Retina (tissue), 1 donor: ENCODE measurements around the gene SLC45A2.
A peak's percentile ranks its signal among the peaks of the same experiment; 100 is the strongest.

Experiments used
- DNase-seq: peaks from one replicate; pipeline ENCODE4 v3.0.0-alpha.2; 2016

SLC45A2 gene

DNA sequence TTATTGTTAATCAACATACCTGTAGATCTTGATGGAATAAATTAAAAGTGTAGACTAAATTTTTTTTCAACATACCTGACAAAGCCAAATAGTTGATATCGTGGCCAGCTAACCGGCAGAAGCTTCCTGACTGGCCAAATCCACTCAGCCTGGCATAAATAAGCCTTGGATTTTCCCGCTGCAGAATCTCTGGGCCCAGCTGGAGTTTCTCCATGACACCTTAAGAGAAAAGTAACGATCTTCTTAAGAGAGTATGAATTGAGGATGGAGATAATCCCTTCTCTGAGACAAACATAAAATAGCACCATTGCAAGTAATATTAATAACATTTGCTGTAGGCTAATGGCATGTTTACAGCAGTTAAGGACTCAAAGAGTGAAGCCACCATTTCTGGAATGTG lies 21.2 kb upstream of the SLC45A2 start:
- DNase-seq, result no peak

DNA sequence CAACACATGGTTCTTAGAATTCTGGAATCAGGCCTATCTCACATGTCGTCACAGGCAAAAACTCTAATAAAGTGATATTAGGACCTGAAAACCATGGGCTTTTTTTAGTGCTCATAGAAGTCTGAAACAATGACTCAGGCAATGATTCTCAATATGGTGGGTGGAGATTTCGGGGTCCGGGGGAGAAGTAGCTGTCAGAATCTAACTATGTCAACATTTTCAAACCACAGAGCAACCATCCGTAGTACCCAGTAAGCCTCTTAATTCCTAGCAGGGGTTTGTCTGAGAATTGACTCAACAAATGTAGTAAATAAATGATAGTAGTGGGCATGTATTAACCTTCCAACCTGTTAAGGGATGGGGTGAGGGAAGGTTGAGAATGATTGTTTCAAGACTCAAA lies 20.7 kb upstream of the SLC45A2 start:
- DNase-seq, result no peak

DNA sequence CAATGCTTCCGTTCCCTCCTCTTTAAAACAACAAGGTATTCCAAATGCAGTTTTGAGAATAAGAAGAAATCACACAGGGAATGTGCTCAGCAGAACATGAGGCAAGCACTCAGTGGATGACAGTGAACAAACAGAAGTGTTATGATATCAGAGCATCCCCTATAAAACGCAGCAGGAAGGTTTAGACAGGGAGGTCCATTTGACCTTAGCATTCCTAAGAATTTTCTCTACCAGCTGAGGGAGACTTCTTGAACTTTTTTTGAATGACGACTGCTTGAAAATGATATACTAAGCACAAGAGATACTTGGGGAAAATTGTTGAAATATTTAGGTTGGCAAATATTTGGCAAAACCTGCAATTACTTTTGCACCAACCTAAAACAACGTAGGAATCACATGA lies 19.4 kb upstream of the SLC45A2 start:
- DNase-seq, result no peak

DNA sequence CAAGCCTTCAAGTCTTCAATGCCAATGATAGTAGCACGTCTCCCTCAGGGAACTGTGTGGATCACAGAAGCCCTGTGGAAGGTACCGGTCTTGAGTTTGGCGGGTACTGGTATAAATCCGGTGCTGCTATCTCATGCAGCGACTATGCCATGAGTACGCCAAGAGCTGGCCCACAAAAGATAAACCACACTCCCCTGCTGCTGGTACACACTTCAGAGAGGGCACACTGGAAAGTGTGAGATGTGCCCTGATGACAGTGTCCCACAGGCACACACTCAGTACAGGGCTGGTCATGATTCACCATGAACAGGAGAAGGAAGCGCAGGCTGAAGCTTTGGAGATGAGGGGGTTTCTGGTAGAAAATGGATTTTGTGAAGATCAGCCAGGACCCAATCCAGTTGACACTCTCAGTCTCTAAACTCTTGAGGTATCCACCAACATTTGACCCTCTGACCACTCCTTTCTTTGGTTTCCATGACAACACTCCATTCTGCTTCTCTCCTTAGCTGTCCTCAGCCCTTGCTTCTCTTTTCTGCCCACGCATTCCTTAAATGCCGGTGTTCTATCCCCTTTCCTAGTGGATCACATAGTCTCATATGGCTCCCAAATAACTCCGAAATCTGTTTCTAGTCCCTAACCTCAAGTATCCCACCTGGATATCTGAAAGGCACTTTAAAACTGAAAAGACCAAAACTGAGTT lies 18.3 kb upstream of the SLC45A2 start:
- no peak for DNase-seq

DNA sequence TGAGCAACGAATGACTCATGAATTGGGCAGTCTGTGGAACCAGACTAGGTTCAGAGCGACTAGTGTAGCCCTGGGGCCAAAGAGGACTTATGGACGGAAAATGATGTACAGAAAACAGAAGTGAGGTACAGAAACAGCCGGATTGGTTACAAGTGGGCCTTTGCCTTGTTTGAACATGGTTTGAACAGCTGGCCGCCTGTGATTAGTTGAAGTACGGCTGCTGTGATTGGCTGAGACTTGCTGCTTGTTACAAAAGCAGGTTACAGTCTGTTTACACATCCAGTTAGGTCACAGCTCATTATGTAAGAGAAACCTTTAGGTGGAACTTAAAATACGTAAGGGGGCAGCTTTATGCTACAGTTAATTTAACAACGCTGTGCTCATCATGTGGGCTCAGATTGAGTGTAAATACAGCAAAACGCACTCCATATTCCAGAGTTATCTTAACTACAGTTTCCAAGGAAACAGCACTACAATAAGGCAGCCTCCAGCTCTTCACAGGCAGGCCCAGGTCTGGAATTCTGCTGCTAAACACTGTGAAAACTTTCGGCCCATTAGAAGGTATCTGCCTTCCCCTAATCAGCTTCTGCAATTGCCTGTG lies 16.8 kb upstream of the SLC45A2 start:
- DNase-seq, result peak; percentile 15

DNA sequence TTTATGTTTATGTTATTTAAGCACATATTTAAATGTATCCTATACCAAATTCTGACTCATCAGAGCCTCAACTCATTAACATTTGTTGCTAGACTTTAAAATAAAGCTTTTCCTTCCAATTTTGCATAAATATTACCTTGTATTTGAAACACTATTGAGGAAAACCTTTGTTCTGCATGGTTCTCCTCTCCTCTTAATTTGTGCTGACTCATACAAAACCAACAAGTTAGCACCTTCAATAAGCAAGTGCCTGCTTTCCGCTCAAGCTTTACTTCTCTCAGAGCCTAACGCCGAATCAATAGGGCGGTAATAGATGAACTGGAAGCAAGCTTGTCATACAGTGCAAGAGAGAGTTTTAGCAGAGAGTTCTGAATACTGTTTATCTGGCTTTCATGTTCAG lies 15.5 kb upstream of the SLC45A2 start:
- no peak for DNase-seq

DNA sequence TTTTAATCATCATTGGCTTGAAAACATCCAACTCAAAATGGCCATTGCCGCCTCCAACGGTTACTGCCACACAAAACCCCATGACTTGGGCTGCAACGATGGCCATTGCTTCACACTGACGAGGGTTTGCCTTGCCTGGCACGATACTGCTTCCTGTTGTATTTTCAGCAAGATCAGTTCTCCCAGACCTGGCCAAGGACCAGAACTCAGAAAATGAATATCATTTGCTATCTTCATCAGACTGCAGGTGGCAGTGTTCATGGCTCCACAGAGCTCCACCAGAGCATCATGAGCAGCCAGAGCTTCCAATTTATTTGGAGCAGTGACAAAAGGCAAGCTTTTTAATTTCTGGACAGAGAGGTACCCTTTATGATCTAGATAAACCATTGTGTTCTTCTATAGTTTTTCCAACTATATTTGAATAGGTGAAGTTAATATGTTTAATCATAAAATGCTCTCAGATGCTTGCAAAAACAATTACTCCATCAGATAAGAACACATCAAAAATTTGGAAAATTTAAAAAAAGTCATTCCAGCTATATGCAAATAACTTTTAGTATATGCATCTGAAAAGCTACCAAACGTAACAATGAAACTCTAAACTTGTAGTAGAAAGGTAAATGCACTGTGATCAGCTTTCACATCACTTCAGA lies 13.0 kb upstream of the SLC45A2 start:
- DNase-seq, result peak; percentile 43

DNA sequence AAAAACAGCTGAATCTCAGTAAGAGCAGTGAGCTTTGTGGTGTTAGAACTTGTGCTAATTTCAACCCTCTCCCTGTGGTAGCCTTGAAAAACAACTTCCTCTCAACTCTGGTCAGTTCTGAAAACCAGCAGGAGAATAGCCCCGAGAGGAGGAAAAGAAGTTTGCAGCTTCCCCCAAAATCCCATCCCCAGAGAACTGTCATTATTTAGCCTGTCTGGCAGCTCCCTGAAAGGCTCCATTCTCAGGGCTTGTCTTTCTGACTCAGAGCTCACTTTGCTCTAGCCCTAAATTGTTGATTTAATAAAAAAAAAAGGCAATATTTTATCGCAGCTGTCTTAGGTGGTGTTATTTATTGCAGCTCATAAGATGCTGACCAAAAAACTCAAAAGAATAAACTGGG lies 11.4 kb upstream of the SLC45A2 start:
- DNase-seq, result no peak

DNA sequence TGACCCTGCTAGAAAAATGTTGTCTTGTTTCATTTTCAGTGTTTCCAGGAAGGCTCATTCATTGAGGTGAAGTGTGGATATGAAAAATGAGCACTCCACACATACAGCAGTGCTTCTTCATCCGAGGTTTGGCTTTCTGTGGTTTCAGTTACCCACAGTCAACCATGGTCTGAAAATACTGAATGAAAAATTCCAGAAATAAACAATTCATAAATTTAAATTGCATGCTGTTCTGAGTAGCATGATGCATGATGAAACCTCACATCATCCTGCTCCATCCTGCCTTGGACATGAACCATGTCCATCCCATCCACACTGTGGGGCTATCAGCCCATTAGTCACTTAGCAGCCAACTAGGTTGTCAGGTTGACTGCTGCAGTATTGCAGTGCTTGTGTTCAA lies 10.4 kb upstream of the SLC45A2 start:
- no peak for DNase-seq

DNA sequence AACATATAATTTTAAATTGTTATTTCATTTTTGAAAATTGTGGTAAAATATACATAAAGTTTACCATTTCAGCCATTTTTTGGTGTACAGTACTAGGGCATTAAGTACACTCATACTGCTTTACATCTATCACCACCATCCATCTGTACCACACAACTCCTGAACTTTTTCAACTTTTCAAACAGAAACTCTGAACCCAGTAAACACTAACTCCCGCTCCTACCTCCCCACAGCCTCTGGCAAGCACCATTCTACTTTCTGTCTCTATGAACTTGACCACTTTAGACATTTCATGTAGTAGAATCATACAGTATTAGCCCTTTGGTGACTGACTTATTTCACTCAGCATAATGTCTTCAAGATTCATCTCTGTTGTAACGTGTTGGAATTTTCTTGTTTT lies 8.4 kb upstream of the SLC45A2 start:
- no peak for DNase-seq

DNA sequence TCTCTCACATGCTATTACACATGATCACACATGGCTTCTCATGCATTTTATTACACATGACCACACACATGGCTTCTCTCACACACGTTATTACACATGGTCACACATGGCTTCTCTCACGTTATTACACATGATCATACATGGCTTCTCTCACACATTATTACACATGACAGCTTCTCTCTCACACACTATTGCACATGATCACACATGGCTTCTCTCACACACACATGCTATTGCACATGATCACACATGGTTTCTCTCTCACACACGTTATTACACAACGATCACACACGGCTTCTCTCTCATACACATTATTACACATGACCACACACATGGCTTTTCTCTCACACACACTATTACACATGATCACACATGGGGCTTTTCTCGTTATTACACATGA lies 954 bp upstream of the SLC45A2 start:
- no peak for DNase-seq

DNA sequence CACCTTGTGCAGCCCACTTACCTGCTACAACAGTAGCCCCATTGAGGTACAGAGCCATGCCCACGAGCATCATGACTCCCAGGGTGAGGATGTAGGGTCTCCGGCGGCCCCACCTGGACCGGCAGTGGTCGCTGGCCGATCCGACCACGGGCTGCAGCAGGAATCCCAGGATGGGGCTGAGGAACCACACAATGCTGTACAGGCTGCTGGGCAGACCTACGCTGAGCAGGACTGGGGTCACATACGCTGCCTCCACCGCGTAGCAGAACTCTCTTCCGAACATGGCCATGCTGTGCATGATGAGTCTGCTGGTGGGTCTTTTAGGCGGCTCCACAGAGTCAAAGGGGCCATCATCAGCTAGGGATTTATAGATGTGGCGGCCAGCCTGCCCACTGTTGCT lies 315 bp downstream of the SLC45A2 start:
- no peak for DNase-seq

DNA sequence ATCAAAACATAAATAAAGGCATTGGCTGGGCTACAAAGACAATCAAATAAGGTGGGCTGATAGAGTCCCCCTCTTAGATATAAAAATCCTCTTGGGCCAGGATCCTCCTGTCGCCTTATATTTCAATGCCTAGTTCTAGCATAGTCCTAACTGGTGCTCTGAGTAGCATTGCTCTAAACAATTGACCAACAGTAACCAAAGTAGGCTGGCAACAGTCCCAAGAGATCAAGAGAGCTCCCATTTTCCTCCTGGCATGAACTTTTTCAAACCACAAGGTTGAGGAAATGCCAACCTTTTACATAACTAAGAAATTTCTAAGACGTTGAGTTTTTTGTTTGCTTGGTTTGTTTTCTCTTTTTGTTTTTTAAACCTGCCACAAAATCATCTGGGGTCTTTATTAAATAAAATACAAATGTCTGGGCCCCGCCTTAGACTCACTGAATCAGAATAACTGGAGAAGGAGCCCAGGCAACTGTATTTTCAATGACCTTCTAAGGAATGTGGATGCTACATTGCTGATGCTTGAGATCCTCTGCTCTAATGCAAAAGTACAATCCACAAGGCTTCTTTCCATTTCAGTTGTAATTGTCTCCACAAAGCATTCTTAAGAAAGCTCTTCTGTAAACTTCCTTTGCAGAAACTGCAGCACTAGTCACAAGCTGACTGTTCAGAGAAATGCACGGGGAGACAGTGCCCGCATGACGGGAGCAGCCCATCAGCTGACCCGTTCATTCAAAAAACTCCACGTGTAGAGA lies 2.9 kb downstream of the SLC45A2 start:
- DNase-seq, result no peak

DNA sequence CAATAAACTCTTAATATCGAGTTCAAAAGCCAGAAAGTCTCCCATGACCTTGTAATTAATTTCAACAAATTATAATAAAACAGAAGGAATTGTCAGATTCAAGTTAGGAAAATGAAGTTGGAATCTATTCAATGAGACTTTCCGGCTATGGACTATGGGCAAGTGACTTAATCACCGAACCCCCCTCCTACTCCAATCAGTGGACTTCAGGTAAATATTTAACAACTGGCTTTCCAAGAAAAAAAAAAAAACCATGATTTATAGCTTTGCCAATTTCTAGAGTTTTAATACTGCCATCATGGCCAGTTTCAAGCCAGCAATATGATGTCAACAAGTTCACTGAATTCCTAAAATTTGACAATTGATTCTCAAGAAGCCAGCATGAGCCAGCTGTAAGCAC lies 4.5 kb downstream of the SLC45A2 start:
- no peak for DNase-seq

DNA sequence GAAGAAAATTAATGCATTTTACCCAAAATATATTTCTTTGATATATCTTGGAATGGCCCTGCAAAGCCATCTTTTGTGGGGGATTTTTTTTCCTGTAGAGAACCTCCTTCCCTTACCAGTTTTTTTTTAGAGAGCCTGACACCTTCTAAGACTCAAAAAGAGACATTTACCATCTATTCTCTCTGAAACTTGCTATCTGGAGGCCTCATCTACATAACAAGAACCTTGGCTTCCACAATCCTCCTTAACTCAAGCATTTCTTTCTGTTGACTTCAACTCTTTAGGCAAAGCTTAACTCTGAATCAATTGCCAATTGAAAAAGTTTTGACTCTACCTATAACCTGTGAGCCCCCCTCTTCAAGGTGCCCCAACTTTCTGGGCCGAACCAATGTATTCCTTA lies 6.2 kb downstream of the SLC45A2 start:
- no peak for DNase-seq

DNA sequence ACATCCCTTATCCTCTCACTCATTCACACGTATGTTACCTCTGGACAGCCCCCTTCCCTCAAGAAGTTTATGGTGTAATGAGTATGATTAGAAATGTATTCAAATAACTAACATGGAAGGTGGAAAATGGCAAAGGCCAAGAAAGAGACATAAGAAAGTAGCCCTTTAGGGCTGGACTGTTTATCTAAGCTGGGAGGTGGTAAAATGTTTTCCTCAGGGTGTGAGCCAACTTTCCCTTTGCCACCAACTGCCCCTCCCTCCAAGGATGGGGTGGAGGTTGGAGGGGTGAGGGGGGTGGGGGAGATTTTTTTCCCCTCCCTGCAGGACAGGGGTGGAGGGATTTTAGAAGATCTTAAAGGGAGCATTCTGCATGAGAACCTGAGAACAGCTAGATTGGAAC lies 8.2 kb downstream of the SLC45A2 start:
- DNase-seq, result no peak

DNA sequence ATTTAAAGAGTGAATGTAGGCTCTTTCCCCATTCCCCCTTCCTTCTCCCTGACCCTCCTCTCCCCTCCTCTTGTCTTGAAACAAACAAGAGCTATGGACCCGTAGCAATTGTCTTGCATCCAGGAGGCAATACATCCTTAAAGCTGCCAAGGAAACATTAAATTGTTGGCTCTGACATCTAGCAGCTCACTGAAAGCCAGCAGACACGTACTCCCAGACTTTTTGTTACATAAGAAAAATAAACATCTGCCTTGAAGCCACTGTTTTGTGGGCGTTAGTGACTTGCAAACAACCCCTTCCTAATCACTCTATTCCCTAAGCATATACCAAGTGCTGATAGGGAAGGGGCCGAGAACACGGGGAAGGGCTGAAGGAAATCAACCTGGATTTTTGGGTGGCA lies 8.6 kb downstream of the SLC45A2 start:
- no peak for DNase-seq

DNA sequence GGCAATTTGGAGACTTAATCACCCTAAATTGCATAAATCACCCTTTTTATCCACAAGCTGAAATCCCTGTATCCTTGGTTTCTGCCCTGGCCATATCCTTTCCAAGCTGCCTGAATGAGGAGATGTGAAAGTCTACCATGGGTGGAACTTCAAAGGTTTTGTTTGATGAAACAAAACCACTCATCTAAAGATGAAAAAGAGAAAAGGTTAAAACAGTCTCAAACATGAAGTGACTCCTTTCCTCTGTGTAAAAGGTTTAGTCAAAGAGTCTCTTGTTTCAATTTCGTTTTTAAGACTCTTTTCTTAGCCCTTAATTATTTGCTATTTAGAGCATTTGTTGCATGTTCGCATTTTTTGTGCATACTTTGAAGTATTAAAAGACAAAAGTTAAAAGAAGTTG lies 11.2 kb downstream of the SLC45A2 start:
- DNase-seq, result no peak

DNA sequence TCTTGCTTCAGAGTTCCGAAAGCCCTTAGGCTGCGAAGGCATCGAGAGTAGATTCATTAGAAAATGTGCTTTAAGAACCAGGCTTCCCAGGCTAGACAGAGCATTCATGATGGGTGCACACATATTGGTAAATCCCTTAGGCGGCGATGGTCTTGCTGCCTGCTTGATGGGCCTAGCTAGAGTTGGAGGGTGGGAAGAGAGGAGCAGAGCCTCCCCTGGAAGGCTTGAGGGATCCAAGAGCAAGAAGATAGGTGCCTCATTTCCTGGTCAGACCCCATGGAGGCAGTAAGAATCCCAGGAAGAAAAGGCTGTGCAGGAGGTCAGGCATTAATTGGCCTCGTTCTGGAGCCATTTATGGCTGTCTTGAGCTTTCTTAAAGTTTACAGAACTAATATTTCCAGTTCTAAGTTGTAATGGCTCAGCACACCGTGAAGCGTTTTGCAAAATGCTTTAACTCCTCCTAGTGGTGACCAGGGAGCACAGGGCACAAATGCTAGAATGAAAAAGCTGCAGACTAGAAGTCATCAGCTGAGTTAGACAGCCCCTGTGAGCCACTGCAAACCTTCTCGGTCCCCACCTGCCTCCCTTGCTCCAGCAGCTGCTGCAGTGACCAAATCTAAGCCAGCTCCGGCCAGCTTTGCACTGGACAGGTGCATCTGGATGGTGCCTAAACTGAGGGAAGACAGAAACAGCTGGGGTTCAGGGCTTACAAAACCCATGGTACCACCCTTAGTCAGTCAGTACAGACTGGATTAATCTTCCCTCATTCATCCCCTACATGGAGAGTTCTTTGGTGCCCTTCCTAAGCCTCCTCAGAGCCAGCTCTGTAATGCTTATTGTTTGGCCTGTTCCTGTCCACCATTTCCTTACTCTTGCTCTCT lies 14.7 kb downstream of the SLC45A2 start:
- DNase-seq, result peak; percentile 30

DNA sequence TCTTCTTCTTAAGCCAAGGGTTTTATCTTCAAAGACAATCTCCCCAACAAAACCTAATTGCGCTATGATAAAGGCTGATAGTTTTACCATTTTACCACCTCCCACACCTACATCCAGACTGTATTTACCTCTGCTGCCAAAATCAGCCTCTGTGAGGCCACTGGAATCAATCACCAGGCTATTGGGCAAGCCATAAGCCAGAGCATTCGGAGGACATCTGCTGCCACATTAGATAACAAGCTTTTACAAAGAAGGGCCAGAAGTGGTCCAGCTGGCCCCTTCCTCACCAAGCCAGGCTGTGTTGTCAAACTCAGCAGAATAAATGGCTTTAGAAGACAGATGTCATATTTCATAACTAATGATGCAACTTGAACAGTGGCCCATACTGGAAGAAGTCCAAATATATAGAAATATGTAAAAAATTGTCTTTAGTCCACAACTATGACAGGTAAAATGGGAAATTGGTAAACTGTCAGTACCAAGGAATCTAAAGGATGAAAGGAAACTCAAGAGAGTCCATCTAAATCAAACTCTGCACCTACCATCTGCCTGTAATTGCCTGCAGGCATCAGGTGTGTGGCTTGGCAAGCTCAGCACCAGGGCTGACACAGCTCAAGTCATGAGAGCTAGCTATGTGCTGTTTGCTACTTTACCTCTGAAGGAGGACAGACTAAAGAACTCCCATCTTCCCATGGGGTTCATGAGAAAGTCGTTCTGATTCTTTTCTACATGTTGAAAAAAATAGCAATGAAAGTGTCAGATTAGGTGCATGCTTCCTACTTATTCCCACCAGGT lies 16.1 kb downstream of the SLC45A2 start:
- peak; percentile 20 for DNase-seq

DNA sequence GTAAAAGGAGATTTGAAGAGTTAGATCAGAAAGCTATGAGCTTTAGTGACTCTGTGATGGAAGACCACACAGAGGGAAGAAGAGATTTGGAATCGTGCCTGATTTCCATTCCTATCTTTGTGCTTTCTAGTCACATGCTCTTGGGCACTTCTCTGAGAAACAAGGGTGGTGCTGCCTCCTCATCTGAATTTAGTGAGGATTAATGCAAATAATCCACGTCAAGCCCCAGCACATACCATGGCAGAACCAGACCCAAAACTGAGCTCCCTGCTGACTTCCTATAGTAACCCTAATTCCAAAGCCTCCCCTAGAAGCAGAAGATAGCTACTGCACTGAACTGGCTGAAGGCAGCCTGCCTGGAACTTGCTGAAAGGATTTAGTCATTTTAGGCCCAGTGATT lies 17.7 kb downstream of the SLC45A2 start:
- no peak for DNase-seq

DNA sequence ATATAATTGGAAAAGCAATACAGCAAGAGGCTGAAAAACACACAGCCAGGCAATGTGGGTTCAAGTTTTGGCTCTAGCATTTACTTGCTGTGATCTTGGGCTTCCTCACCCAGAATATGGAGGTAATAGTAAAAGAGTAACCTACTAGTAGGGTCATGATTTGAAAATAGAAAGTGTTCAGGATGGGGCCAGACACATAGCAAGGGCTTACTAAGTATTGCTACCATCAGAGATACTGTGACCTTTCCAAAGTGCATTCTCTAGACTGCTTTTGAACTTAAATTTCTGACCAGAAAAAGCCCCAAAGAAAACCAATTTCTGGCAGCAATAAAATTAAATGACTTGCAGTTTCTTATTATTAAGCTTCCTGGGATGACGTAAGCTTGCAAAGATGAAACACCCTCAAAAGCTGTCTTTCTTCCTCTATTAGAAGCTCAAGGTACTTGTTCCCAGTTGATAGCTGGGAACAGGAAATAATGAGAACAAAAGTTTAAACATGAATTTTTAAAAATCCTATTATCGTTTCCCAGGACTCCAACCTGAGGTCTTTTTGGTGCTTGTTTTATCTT lies 20.3 kb downstream of the SLC45A2 start:
- no peak for DNase-seq
